Measurements from ENCODE around the gene CCDC61. TPM values are rescaled to one million over a fixed set of nuclear protein-coding genes. Genes with fewer than 3 reads are reported as not detected.

The CCDC61 gene
- total RNA-seq, 1 experiment from 2014 or later, result 16.9 TPM

GRCh38 chr19:46031781-46032596 is 36.7 kb downstream of the CCDC61 start:
- Histone ChIP-seq H3K79me2 (ENCODE audit: insufficient read depth, low read length) (no peaks in the 10 kb centered on the region), H3T11ph (ENCODE audit: low read length) (no peak overlapping the region), H3K23ac (ENCODE audit: insufficient read length, low read depth, low read length) (no peak overlapping the region), H3K4me1 (ENCODE audit: insufficient read depth, low read length) (no peaks in the 10 kb centered on the region), H2BK12ac (ENCODE audit: insufficient read length, low read depth, low read length) (no peak overlapping the region), H3K18ac (ENCODE audit: insufficient read length, low read depth, low read length) (no peak overlapping the region), H3K4me2 (ENCODE audit: insufficient read depth, insufficient read length, low read length) (no peak overlapping the region), H4K20me1 (ENCODE audit: control insufficient read depth, insufficient read depth, insufficient read length) (no peaks in the 10 kb centered on the region), H3K9ac (ENCODE audit: extremely low read depth, insufficient read length, low read length) (no peak overlapping the region), H2AK5ac (ENCODE audit: insufficient read length, low read length) (no peak overlapping the region), H3K27me3 (ENCODE audit: insufficient read depth, low read length) (no peaks in the 10 kb centered on the region), H2BK15ac (ENCODE audit: low read depth, low read length) (no peak overlapping the region), H3K56ac (ENCODE audit: insufficient read length, low read depth, low read length) (no peak overlapping the region), H3K14ac (ENCODE audit: insufficient read depth, low read length) (no peak overlapping the region), H2BK120ac (ENCODE audit: low read depth, low read length, poor library complexity, severe bottlenecking) (no peak overlapping the region), H3K23me2 (ENCODE audit: insufficient read length, low read depth, low read length, poor library complexity, severe bottlenecking) (no peaks in the 10 kb centered on the region), H3K79me1 (ENCODE audit: insufficient read depth, low read depth, low read length, poor library complexity, severe bottlenecking) (no peaks in the 10 kb centered on the region), H4K8ac (replicated peaks; ENCODE audit: insufficient read length, low read depth, low read length) (no peak overlapping the region), H3K27ac (ENCODE audit: insufficient read length, low read depth, low read length) (no peak overlapping the region), H2AFZ (ENCODE audit: low read length) (no peak overlapping the region), H4K5ac (ENCODE audit: insufficient read length, low read depth, low read length) (no peak overlapping the region), H2BK5ac (ENCODE audit: insufficient read length, low read length) (no peak overlapping the region), H3K9me3 (ENCODE audit: control insufficient read depth, low read depth, low read length) (no peaks in the 10 kb centered on the region), H2BK20ac (ENCODE audit: low read depth, low read length, poor library complexity, severe bottlenecking) (no peak overlapping the region), H4K91ac (ENCODE audit: insufficient read length, low read depth, low read length) (no peak overlapping the region), H3K4ac (ENCODE audit: low read depth, low read length) (no peak overlapping the region)
- WGBS (ENCODE audit: extremely low coverage, insufficient read length, low lambda C conversion rate), result no CpG with 5 or more reads among the region's 5 CpGs
- Mint-ChIP-seq H3K4me1 (peaks cover 3 to 5% of the 10 kb centered on the region in 2 experiments), H3K4me3 (no peak overlapping the region), H3K27ac (no peak overlapping the region), H3K9me3 (peaks cover 4% of the 10 kb centered on the region in 2 experiments; a peak in 4 of 5 replicates), H3K27me3 (ENCODE audit: low read depth) (peaks cover 7% of the 10 kb centered on the region), H3K36me3 (ENCODE audit: insufficient read depth in 1 of 3, low read depth in 3 of 3) (peaks cover 0 to 4% (median 0%) of the 10 kb centered on the region in 3 experiments; a peak in 3 of 7 replicates)
- TF ChIP-seq CTCF (conservative IDR thresholded peaks at IDR 0.05), result no peak
- no peak for DNase-seq
